C4-2B (cell line): ENCODE measurements around the gene PLCL2.

Experiments
- CTCF ChIP-seq: fragments of 450-650 bp; conservative IDR thresholded peaks from 2 replicates; pipeline ENCODE4 v1.5.1; 2017; ENCODE audit warnings: mild to moderate bottlenecking
- ZFX ChIP-seq: fragments of 450-650 bp; IDR thresholded peaks from 2 replicates; pipeline ENCODE4 v1.6.1; 2017

DNA sequence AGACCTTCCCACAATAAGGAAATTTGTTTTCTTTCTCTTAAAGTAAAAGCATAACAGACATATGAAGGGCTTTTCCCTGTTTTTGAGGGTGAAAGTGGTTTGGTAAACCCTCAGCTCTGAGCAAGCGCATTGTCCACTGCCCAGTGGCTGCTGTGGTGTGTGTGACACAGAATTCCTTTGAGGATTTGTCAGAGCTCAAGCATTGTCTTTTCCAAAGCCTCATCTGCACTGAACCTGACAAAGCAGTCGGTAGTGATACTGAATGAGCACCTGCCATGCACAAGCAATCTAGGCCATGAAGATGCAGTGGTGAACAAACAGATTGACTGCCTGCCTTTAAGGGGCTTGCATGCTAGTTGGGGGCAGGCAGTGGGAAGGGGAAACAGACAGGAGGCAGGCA lies 128.3 kb downstream of the PLCL2 start:
- TF ChIP-seq CTCF (no peak), ZFX (no peak)
